Purkinje cell (primary cell): ENCODE measurements around the gene PQBP1. TPM values are rescaled to one million over a fixed set of nuclear protein-coding genes. Genes with fewer than 3 reads are reported as not detected.

Source experiments
- polyA plus RNA-seq: library from polyadenylated mRNA; unstranded; fragments of >200 nt; fragmentation: Nextera tagmentation; gene quantifications from 2 replicates; pipeline ENCODE4 v1.2.1, GENCODE V29; 2014

Gene PQBP1
- polyA plus RNA-seq = 39.1 and 42.7 TPM in 2 replicates

GRCh38 chrX:48897625-48898306 is at the start of gene PQBP1, which contains the start of gene TIMM17B:
Gene PQBP1, plus strand, starts transcription at chrX:48897930. Its CDS starts 580 bp downstream, at chrX:48898510.
Gene TIMM17B, minus strand, starts transcription at chrX:48897768. Its CDS starts 19 bp downstream, at chrX:48897749.

GRCh38 chrX:48911412-48912182 is 13.9 kb downstream of the PQBP1 start, which contains the start of gene SLC35A2:
Gene SLC35A2, minus strand, starts transcription at chrX:48911646. Its CDS starts 10 bp downstream, at chrX:48911636.

GRCh38 chrX:48918643-48919340 is 21.1 kb downstream of the PQBP1 start, which contains the start of gene PIM2:
Gene PIM2, minus strand, starts transcription at chrX:48919024. Its CDS starts 190 bp downstream, at chrX:48918834.

Other genes with a start within 250 kb of the PQBP1 start
- not detected in 2 replicates for gene WAS, start 214.1 kb upstream of the PQBP1 start, polyA plus RNA-seq
- gene SUV39H1, start 201.2 kb upstream of the PQBP1 start, polyA plus RNA-seq = 0.32 and 0.48 TPM in 2 replicates
- 3.0 TPM in 1 of 2 replicates, not detected in the other for gene GLOD5, start 136.2 kb upstream of the PQBP1 start, polyA plus RNA-seq
- gene GATA1, start 111.3 kb upstream of the PQBP1 start, polyA plus RNA-seq = not detected in 2 replicates
- 18.2 and 20.9 TPM in 2 replicates for gene HDAC6, start 95.9 kb upstream of the PQBP1 start, polyA plus RNA-seq
- not detected in 2 replicates for gene ERAS, start 71.4 kb upstream of the PQBP1 start, polyA plus RNA-seq
- 12.2 and 25.7 TPM in 2 replicates for gene PCSK1N, start 62.3 kb upstream of the PQBP1 start, polyA plus RNA-seq
- gene TIMM17B, start 162 bp upstream of the PQBP1 start, polyA plus RNA-seq = 63.1 and 65.6 TPM in 2 replicates
- gene SLC35A2, start 13.7 kb downstream of the PQBP1 start, polyA plus RNA-seq = 9.6 and 16.3 TPM in 2 replicates
- gene PIM2, start 21.1 kb downstream of the PQBP1 start, polyA plus RNA-seq = 15.2 and 23.7 TPM in 2 replicates
- 4.4 and 6.2 TPM in 2 replicates for gene OTUD5, start 59.7 kb downstream of the PQBP1 start, polyA plus RNA-seq
- not detected in 2 replicates for gene KCND1, start 73.9 kb downstream of the PQBP1 start, polyA plus RNA-seq
- gene GRIPAP1, start 104.3 kb downstream of the PQBP1 start, polyA plus RNA-seq = 8.4 and 18.3 TPM in 2 replicates
- gene TFE3, start 145.4 kb downstream of the PQBP1 start, polyA plus RNA-seq = 4.2 and 5.9 TPM in 2 replicates
- gene CCDC120, start 161.1 kb downstream of the PQBP1 start, polyA plus RNA-seq = 0.52 TPM in 1 of 2 replicates, not detected in the other
- gene PRAF2, start 176.1 kb downstream of the PQBP1 start, polyA plus RNA-seq = 52.4 and 57.9 TPM in 2 replicates
- gene WDR45, start 182.0 kb downstream of the PQBP1 start, polyA plus RNA-seq = 32.3 and 43.3 TPM in 2 replicates
- gene GPKOW, start 225.8 kb downstream of the PQBP1 start, polyA plus RNA-seq = 13.2 and 14.6 TPM in 2 replicates